ENCODE results near the gene C15orf62.

C15orf62 gene

DNA sequence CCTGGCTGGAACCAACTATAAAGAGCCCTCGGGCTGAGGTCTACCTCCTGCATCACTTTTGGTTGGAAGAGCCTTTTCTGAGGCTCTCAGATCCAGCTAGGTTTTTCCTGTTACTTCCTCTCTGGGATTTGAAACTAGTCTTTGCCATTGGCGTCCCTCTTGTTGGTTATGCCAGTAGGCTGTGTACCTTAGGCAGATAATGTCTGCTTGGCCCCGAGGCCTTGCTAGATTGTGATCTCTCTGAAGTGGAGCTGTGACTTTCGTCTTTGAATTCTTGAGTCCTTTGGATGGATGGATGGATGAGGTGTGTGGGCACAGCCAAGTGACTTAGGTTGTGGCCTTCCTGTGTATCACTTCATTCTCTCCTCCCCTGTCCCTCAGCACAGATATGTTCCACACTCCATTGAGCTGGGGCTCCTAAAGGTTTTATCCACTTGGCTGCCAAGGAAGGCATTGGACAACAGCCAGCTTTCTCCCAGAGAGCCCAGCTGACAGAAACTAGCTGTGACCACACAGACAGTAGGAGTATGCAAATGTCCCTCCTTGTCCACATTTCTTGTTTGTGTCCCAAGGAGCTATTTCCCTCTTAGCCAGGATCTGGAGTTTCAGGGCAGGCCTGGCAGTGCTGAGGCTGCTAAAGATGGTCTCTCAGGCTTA, 45.4 kb downstream of the C15orf62 start:
- no peak for DNase-seq (ENCODE audit: low spot score)

DNA sequence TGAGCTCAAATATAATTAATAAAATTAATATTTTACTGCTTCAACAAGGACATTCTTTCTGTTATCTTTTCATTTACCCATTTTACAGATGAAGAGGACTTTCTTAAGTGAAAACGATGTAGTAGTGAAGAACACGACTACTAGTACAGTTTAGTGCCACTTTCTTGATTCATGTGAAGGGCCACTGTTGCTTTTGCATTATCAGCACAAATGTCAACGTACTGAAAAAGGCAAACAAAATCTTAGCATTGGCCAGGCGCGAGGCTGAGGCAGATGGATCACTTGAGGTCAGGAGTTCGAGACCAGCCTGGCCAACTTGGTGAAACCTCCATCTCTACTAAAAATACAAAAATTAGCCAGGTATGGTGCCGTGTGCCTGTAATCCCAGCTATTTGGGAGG, 49.3 kb downstream of the C15orf62 start:
- DNase-seq (ENCODE audit: low spot score) = no peak

DNA sequence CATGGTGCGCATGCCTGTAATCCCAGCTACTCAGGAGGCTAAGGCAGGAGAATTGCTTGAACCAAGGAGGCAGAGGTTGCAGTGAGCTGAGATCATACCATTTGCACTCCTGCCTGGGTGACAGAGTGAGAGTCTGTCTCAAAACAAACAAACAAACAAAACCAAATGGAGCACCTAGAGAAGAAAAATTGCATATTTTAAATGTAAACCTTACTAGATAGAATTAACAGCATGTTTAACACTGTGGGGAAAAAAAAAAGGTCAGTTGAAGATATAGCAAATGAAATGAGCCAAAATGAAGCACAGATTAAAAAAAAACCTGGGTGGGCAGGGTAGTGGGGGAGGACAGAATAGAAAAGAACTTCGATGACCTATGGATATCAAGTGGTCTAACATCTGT, 51.4 kb downstream of the C15orf62 start:
- no peak for DNase-seq (ENCODE audit: low spot score)

Measured in hematopoietic multipotent progenitor cell treated with erythropoietin and hydrocortisone succinate and interleukin-3 and kit ligand, for 15 days (in vitro differentiated cells).